ENCODE data around the gene MBD6.
"Not testable (repeated sequence)": the region's sequence is repeated elsewhere in the genome, so short reads cannot be mapped to it uniquely, and the experiment has no call there.

The MBD6 gene

GRCh38 chr12:57515934-57516541 is 6.6 kb upstream of the MBD6 start:
- no peak for DNase-seq

GRCh38 chr12:57516617-57517153 is 5.9 kb upstream of the MBD6 start:
- no peak for DNase-seq

GRCh38 chr12:57517187-57517586 is 5.4 kb upstream of the MBD6 start:
- DNase-seq: no peak

GRCh38 chr12:57517718-57518117 is 4.9 kb upstream of the MBD6 start:
- not testable (repeated sequence) for DNase-seq

GRCh38 chr12:57518176-57518919 is 4.3 kb upstream of the MBD6 start:
- DNase-seq: peak in 2 of 4 experiments; percentile 8 to 25

GRCh38 chr12:57518920-57519795 is 3.5 kb upstream of the MBD6 start:
- DNase-seq: peak in 3 of 4 experiments; percentile 48 to 62 (median 56)

- peak in 1 of 4 experiments; percentile 51 for DNase-seq
Measured at GRCh38 chr12:57519796-57520052, 2.9 kb upstream of the MBD6 start.

GRCh38 chr12:57520053-57520818 is 2.4 kb upstream of the MBD6 start, which contains the start of gene DDIT3:
DDIT3 (minus strand) TSS chr12:57520514; CDS start chr12:57517406, 3,108 bp downstream.
- DNase-seq: peak; percentile 100

GRCh38 chr12:57521525-57522010 is 1.1 kb upstream of the MBD6 start:
- DNase-seq: no peak

GRCh38 chr12:57522887-57523705 is 472 bp downstream of the MBD6 start:
- DNase-seq: peak; percentile 73 to 92 (median 84)

GRCh38 chr12:57523706-57524614 is 1.3 kb downstream of the MBD6 start:
- DNase-seq: no peak

GRCh38 chr12:57524814-57525614 is 2.4 kb downstream of the MBD6 start:
- DNase-seq: no peak

- no peak for DNase-seq
Measured at GRCh38 chr12:57525615-57526383, 3.2 kb downstream of the MBD6 start.

GRCh38 chr12:57526477-57527126 is 4.0 kb downstream of the MBD6 start:
- DNase-seq: no peak

- DNase-seq: no peak
Measured at GRCh38 chr12:57527184-57527583, 4.6 kb downstream of the MBD6 start.

- DNase-seq: no peak
Measured at GRCh38 chr12:57528176-57528575, 5.6 kb downstream of the MBD6 start.

- no peak for DNase-seq
Measured at GRCh38 chr12:57528831-57529555, 6.4 kb downstream of the MBD6 start.

All from suppressor macrophage (primary cell).